ENCODE measurements around the gene SLC25A38.

Gene SLC25A38, protein sequence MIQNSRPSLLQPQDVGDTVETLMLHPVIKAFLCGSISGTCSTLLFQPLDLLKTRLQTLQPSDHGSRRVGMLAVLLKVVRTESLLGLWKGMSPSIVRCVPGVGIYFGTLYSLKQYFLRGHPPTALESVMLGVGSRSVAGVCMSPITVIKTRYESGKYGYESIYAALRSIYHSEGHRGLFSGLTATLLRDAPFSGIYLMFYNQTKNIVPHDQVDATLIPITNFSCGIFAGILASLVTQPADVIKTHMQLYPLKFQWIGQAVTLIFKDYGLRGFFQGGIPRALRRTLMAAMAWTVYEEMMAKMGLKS

GRCh38 chr3:39383045-39383880 is at the start of gene SLC25A38:
SLC25A38 (plus strand) TSS chr3:39383370; CDS start chr3:39383725, 355 bp downstream.
- H3K9me3 ChIP-seq (replicated peaks; ENCODE audit: insufficient read depth, low read length): no peaks in the 10 kb centered on the region
- H3F3A ChIP-seq (ENCODE audit: insufficient read depth, low read length): peaks cover 22% of the 10 kb centered on the region; the same call in 1 of the 2 replicates
- peak; percentile 92 for DNase-seq
- peak within 1 kb of the TSS; percentile 98 for H3K9ac ChIP-seq (ENCODE audit: low read length)
- peak within 1 kb of the TSS; percentile 82 for H2AFZ ChIP-seq (ENCODE audit: low read length)
- peak within 1 kb of the TSS; percentile 97 for H3K27ac ChIP-seq (ENCODE audit: low read length)
- peaks cover 35% of the 10 kb centered on the region for H3K4me1 ChIP-seq (ENCODE audit: low read length)
- peak within 1 kb of the TSS; percentile 95 for H3K4me3 ChIP-seq (ENCODE audit: low read length)
- H3K79me2 ChIP-seq (ENCODE audit: low read length): peaks cover 46% of the 10 kb centered on the region
- no peaks in the 10 kb centered on the region for H3K9me2 ChIP-seq (replicated peaks; ENCODE audit: insufficient read depth, low read length)
- peaks cover 15% of the 10 kb centered on the region for H4K20me1 ChIP-seq (ENCODE audit: insufficient read depth, low read length)
- no peaks in the 10 kb centered on the region for H3K36me3 ChIP-seq (replicated peaks; ENCODE audit: insufficient read depth, low read length)
- TF ChIP-seq EZH2phosphoT487 (IDR thresholded peaks at IDR 0.05; ENCODE audit: low read length): no peak
- TF ChIP-seq CTCF (IDR thresholded peaks at IDR 0.05; ENCODE audit: low read length): peak; percentile 38
- H3K4me2 ChIP-seq (ENCODE audit: low read depth, low read length): peak within 1 kb of the TSS; percentile 78
- H3K27me3 ChIP-seq (replicated peaks; ENCODE audit: insufficient read depth, low read length): no peaks in the 10 kb centered on the region

DNA sequence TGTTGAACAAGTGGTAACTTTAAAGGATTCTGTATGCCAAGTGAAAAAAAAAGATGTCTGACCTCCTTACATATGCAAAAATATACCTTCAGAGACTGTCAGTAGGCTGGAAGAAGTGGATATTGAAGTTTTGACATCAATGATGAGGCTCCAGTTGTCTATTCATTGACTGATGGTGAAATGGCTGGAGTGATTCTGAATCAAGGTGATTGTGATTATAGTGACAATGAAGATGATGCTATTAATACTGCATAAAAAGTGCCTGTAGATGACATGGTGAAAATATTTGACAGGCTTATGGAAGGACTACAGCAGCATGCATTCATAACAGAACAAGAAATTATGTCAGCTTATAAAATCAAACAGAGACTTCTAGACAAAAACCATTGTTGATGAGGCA is 49.6 kb upstream of the SLC25A38 start:
- Histone ChIP-seq H4K20me1 (ENCODE audit: insufficient read depth, low read length) (no peaks in the 10 kb centered on the region), H3K27ac (ENCODE audit: low read length) (no peak overlapping the region), H2AFZ (ENCODE audit: low read length) (no peak overlapping the region), H3K4me2 (ENCODE audit: low read depth, low read length) (no peak overlapping the region), H3K9me3 (replicated peaks; ENCODE audit: insufficient read depth, low read length) (no peaks in the 10 kb centered on the region), H3K79me2 (ENCODE audit: low read length) (no peaks in the 10 kb centered on the region), H3F3A (ENCODE audit: insufficient read depth, low read length) (no peaks in the 10 kb centered on the region), H3K36me3 (replicated peaks; ENCODE audit: insufficient read depth, low read length) (no peaks in the 10 kb centered on the region), H3K27me3 (replicated peaks; ENCODE audit: insufficient read depth, low read length) (no peaks in the 10 kb centered on the region), H3K9me2 (replicated peaks; ENCODE audit: insufficient read depth, low read length) (no peaks in the 10 kb centered on the region), H3K4me1 (ENCODE audit: low read length) (no peaks in the 10 kb centered on the region), H3K9ac (ENCODE audit: low read length) (no peak overlapping the region), H3K4me3 (ENCODE audit: low read length) (no peak overlapping the region)
- TF ChIP-seq EZH2 (optimal IDR thresholded peaks at IDR 0.05; ENCODE audit: low read depth, low read length): no peak
- TF ChIP-seq CTCF (IDR thresholded peaks at IDR 0.05; ENCODE audit: low read length): no peak
- TF ChIP-seq EZH2phosphoT487 (IDR thresholded peaks at IDR 0.05; ENCODE audit: low read length): no peak
- no peak for DNase-seq

DNA sequence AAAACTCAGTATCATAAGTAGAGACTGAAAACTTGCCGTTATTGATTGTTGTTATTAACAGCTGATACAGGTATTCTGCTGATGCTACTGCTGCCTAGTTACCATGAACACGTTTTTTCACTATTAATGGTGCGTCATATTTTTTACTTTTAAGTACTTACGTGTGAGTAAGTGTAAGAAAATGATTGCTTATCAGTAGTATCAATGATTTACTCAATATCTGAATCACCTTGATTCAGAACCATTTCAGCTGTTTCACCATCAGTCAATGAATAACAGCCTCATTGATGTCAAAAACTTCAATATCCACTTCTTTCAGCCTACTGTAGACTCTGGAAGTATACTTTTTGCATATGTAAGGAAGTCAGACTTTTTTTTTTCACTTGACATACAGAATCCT is 49.0 kb upstream of the SLC25A38 start:
- Histone ChIP-seq H3K4me2 (ENCODE audit: low read depth, low read length) (no peak overlapping the region), H3K4me1 (ENCODE audit: low read length) (no peaks in the 10 kb centered on the region), H3K9me3 (replicated peaks; ENCODE audit: insufficient read depth, low read length) (no peaks in the 10 kb centered on the region), H2AFZ (ENCODE audit: low read length) (no peak overlapping the region), H3K9me2 (replicated peaks; ENCODE audit: insufficient read depth, low read length) (no peaks in the 10 kb centered on the region), H3K79me2 (ENCODE audit: low read length) (no peaks in the 10 kb centered on the region), H3K27me3 (replicated peaks; ENCODE audit: insufficient read depth, low read length) (no peaks in the 10 kb centered on the region), H3K9ac (ENCODE audit: low read length) (no peak overlapping the region), H3K27ac (ENCODE audit: low read length) (no peak overlapping the region), H4K20me1 (ENCODE audit: insufficient read depth, low read length) (no peaks in the 10 kb centered on the region), H3K36me3 (replicated peaks; ENCODE audit: insufficient read depth, low read length) (no peaks in the 10 kb centered on the region), H3F3A (ENCODE audit: insufficient read depth, low read length) (no peaks in the 10 kb centered on the region), H3K4me3 (ENCODE audit: low read length) (no peak overlapping the region)
- no peak for DNase-seq
- no peak for TF ChIP-seq EZH2phosphoT487 (IDR thresholded peaks at IDR 0.05; ENCODE audit: low read length)
- no peak for TF ChIP-seq CTCF (IDR thresholded peaks at IDR 0.05; ENCODE audit: low read length)
- TF ChIP-seq EZH2 (optimal IDR thresholded peaks at IDR 0.05; ENCODE audit: low read depth, low read length): no peak

All from MM.1S (cell line).